Activated T-cell treated with anti-CD3 and anti-CD28 coated beads, Interleukin-2, amount 50 U/mL, for 1 hour (primary cell): ENCODE data around the gene KRT10.
"Not testable (repeated sequence)": the region's sequence is repeated elsewhere in the genome, so short reads cannot be mapped to it uniquely, and the experiment has no call there.

Experiments used
- DNase-seq: peaks from one replicate; pipeline ENCODE4 v3.0.0-alpha.2; 2020

KRT10 gene

DNA sequence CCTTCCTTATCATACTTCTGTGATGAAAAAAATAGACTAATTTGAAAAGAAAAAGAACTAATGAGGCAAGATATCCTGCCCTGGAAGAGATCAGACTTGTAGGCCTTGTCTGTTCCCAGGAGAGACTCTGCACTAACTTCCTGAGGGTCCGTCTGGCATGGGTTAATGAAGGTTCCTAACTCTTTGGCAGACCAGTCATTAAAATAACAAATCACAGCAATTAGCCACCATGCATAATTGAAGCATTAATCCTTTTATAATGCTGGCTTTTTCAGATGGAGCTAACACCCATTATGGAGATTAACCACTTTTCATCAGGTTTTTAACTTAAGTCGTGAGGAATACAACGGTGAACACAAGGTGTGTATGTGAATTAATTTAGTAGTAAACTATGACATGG lies 10.4 kb upstream of the KRT10 start:
- no peak for DNase-seq

- DNase-seq, result no peak
Observed at GRCh38 chr17:40830085-40830776, 7.8 kb upstream of the KRT10 start.

DNA sequence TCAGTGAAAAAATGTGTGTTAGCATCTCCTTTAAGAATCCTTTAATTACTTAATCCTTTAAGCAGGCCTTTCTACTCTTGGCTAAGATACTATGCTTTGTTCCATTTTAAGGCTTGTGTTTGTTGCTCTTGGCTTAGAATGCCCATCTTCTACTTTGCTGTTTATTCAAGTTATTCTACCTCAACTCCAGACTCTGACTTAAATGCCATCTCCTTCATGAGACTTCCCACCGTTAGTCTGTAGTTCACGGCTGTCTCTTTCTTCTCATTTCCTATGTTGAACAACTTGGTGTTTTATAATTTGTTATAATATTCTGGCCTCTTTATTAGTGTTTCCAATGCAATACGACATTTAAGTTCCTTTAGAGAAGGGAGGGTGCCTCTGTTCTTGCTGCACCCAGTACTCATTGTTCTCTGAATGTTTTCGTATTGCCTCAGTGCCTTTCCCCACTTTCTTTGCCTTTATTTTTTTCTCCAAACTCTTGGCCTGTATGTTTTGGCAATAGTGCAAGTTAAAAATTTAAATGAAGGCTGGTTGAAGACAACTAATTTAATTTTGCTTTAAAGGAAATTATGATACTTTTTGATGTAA lies 6.1 kb upstream of the KRT10 start:
- no peak for DNase-seq

DNA sequence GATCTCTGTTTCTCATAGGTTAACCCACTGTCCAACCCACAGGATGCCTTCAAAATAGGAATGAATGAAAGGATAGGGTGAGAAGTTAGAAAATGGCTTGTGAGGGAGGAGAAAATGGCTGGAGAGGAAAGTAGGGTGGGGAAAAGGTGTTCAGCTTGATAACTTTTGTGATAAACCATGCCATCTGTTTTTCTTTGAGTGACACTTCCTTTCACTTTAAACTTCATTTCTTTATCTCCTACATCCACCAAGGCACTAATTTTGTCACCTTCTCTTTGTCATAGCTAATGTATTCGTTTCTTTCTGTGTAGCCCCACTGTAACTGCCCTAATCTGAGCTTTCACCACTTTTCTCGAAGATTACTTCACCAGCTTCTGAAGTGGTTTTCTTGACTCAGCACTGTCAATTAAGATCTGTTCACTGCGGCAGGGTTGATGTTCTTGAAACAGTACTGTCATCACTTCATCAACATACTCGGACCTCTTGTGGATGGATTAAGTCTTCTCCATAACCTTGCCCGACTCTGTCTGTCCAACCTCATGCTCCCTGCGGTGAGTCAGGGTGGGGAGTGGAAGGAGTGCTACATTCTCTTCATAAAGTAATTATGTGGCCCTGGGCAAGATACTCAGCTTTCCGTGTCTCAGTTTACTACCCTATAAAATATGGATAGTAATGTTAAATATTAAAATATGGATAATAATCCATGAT lies 5.5 kb upstream of the KRT10 start:
- no peak for DNase-seq

DNA sequence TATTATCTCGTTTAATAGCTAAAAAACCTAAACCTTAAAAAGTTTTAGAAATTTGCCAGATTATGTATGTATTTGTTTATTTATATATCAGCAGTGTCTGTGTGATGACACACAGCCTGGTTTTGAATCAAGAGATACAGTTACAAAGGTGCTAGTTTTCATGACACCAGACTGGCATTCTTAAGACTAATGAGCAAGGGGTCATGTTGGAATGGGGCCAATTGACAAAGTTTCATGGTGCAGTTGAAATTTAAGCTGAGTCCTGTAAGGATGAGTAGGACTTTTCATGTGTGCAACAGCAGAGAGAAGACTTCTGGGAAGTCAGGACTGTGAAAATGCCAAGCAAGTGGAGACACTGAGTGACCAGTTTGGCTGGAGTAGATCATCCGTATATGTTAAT lies 3.2 kb upstream of the KRT10 start:
- DNase-seq, result no peak

- DNase-seq, result no peak
Observed at GRCh38 chr17:40824015-40824832, 1.8 kb upstream of the KRT10 start.

- no peak for DNase-seq
Observed at GRCh38 chr17:40821536-40821935, 878 bp downstream of the KRT10 start.

- DNase-seq, result no peak
Observed at GRCh38 chr17:40820228-40820838, 2.1 kb downstream of the KRT10 start.

GRCh38 chr17:40819528-40820125 lies 2.8 kb downstream of the KRT10 start:
- DNase-seq, result no peak

DNA sequence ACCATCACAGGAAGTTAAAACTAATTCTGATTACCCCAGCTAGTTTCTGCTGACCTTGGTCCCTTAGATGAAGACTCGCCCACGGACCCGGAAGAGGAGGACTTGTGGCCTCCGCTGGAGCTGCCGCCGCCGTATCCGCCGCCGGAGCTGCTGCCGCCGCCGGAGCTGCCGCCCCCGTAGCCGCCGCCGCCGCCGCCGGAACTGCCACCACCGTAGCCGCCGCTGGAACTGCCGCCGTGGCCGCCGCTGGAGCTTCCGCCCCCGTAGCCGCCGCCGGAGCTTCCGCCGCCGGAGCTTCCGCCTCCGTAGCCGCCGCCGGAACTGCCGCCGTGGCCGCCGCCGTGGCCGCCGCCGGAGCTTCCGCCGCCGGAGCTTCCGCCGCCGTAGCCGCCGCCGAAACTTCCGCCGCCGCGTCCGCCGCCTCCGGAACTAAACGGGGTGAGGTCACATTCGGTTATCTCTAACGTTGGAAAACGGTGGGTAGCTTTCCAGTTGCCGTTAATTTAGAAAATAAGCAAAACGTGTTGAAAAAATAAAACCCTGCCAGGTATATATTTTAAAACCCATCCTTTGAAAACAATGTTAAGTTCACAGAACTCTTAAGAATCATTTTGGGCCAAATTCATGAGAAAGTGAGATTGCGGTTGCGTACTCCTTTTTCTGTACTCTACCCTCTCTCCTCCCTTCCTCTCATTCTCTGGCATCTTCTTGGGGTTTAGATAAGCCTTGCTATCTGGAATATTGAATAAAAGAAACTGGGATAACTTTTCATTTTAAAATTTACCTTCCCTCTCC lies 3.5 kb downstream of the KRT10 start:
- DNase-seq, result peak; percentile 89

- no peak for DNase-seq
Observed at GRCh38 chr17:40818343-40818732, 4.1 kb downstream of the KRT10 start.

GRCh38 chr17:40817103-40817682 lies 5.2 kb downstream of the KRT10 start:
- no peak for DNase-seq

DNA sequence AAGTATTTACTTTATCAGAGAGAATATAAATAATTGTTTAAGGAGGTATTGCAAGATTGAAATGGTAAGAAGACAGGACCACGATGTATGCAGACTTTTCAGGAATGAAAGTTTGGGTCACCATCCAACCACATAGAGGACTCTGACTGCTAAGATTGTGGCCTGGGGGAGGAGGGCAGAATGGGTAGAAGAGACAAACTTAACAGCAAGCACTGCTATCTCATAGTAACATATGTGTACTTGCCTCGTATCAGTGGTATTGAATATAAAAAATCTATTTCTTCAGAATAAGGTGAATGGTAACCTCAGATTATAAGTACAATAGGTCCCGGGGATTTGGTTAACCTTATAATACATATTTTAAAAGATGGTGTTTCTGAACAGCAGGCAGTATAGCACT lies 5.8 kb downstream of the KRT10 start:
- DNase-seq, result no peak

- no peak for DNase-seq
Observed at GRCh38 chr17:40815381-40815780, 7.0 kb downstream of the KRT10 start.

DNA sequence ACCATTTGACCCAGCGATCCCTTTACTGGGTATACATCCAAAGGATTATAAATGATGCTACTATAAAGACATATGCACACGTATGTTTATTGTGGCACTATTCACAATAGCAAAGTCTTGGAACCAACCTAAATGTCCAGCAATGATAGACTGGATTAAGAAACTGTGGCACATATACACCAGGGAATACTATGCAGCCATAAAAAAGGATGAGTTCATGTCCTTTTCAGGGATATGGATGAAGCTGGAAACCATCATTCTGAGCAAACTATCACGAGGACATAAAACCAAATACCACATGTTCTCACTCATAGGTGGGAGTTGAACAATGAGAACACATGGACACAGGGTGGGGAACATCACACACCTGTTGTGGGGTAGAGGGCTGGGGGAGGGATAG lies 7.8 kb downstream of the KRT10 start:
- DNase-seq, result not testable (repeated sequence)

GRCh38 chr17:40813804-40814203 lies 8.6 kb downstream of the KRT10 start:
- no peak for DNase-seq

GRCh38 chr17:40812639-40813038 lies 9.8 kb downstream of the KRT10 start:
- no peak for DNase-seq

GRCh38 chr17:40810494-40810893 lies 11.9 kb downstream of the KRT10 start:
- DNase-seq, result no peak

- DNase-seq, result no peak
Observed at GRCh38 chr17:40809721-40810421, 12.5 kb downstream of the KRT10 start.

- no peak for DNase-seq
Observed at GRCh38 chr17:40806131-40806530, 16.3 kb downstream of the KRT10 start.

- DNase-seq, result peak; percentile 75
Observed at GRCh38 chr17:40803617-40804082, 18.8 kb downstream of the KRT10 start.
